K562 (cell line): ENCODE results near the gene CRELD2. TPM values are rescaled to one million over a fixed set of nuclear protein-coding genes. Genes with fewer than 3 reads are reported as not detected.

Experiments used
- BCLAF1 ChIP-seq, 2 experiments: fragments of 450-650 bp in 1 of 2; IDR thresholded peaks; 2 replicates each; pipeline ENCODE4 v1.6.1; 2011 to 2017; ENCODE audit warnings: low read depth in 2 of 2, antibody characterized with exemption in 1 of 2, borderline replicate concordance in 1 of 2, low read length in 1 of 2, mild to moderate bottlenecking in 1 of 2, mixed read lengths in 1 of 2; ENCODE audit not compliant: control insufficient read depth in 1 of 2
- CCNT2 ChIP-seq: IDR thresholded peaks from 2 replicates; pipeline ENCODE4 v1.6.1; 2011; ENCODE audit warnings: borderline replicate concordance, low read depth, mild to moderate bottlenecking, moderate library complexity, mixed read lengths, low read length; ENCODE audit not compliant: insufficient read length; ENCODE audit errors: extremely low read depth
- CHD4 ChIP-seq: fragments of 200-600 bp; sonication (generic); IDR thresholded peaks from 3 replicates; pipeline ENCODE4 v1.6.1; 2012; ENCODE audit warnings: low read depth, mild to moderate bottlenecking, mixed read lengths, low read length, inconsistent platforms; ENCODE audit not compliant: insufficient read depth, insufficient replicate concordance, poor library complexity, severe bottlenecking
- E4F1 ChIP-seq: fragments of 250-450 bp; sonication (Bioruptor Pico); IDR thresholded peaks from 2 replicates; pipeline ENCODE4 v1.5.0; 2021; ENCODE audit warnings: mild to moderate bottlenecking, borderline replicate concordance
- EP400 ChIP-seq: fragments of 450-650 bp; IDR thresholded peaks from 2 replicates; pipeline ENCODE4 v1.6.1; 2017; ENCODE audit warnings: antibody characterized with exemption, mild to moderate bottlenecking, moderate library complexity
- MEF2A ChIP-seq: IDR thresholded peaks from 2 replicates; pipeline ENCODE4 v1.6.1; 2011; ENCODE audit warnings: low read depth, mild to moderate bottlenecking, low read length, moderate library complexity; ENCODE audit not compliant: control insufficient read depth
- NFE2L1 ChIP-seq: fragments of 450-650 bp; IDR thresholded peaks from 2 replicates; pipeline ENCODE4 v1.6.1; 2016; ENCODE audit warnings: missing genetic modification characterization, low read depth, mild to moderate bottlenecking, missing compliant biosample characterization, moderate library complexity, borderline replicate concordance
- NFIC ChIP-seq: fragments of 450-650 bp; IDR thresholded peaks from 2 replicates; pipeline ENCODE4 v1.6.1; 2017; ENCODE audit warnings: mild to moderate bottlenecking, inconsistent platforms
- POLR2B ChIP-seq: fragments of 450-650 bp; IDR thresholded peaks from 2 replicates; pipeline ENCODE4 v1.6.1; 2018; ENCODE audit warnings: low read depth; ENCODE audit not compliant: partially characterized antibody
- SRF ChIP-seq, 2 experiments: fragments of 250-450, 450-650 bp in 1 of 2; sonication (Bioruptor Pico) in 1 of 2; sonication (generic) in 1 of 2; formaldehyde crosslinking; IDR thresholded peaks; 2 replicates each; pipeline versions ENCODE4 v1.5.0 to v1.5.1; 2020 to 2022; ENCODE audit warnings: mild to moderate bottlenecking in 1 of 2, missing genetic modification reagents in 1 of 2
- TFAP4 ChIP-seq: sonication (generic); formaldehyde crosslinking; IDR thresholded peaks from 2 replicates; pipeline ENCODE4 v1.8.0; 2022; ENCODE audit warnings: missing genetic modification reagents, mild to moderate bottlenecking, moderate library complexity, borderline replicate concordance
- ZBTB12 ChIP-seq: fragments of 250-450 bp; sonication (Bioruptor Pico); IDR thresholded peaks from 2 replicates; pipeline ENCODE4 v1.4.0; 2020
- ZHX1 ChIP-seq: fragments of 150-350 bp; conservative IDR thresholded peaks from 2 replicates; pipeline ENCODE4 v1.6.1; 2014; ENCODE audit warnings: low read length
- polyA plus RNA-seq, 8 experiments: library from polyadenylated mRNA; depleted of rRNA in 4 of 8; stranded (reverse) in 5 of 8; unstranded in 3 of 8; fragments of >200 nt; fragmentation: Nextera tagmentation in 2 of 8; fragmentation: Illumina TruSeq in 1 of 8; extraction: Ambion mirVana in 2 of 8; extraction: Trizol in 1 of 8; gene quantifications; 2 replicates each; pipeline versions ENCODE4 v1.2.1 to v1.2.3, GENCODE V29; 2011 to 2014; ENCODE audit warnings: inconsistent platforms in 1 of 8, missing spikeins in 1 of 8
- total RNA-seq, 7 experiments: library from RNA; depleted of rRNA in 6 of 7; stranded (reverse); fragments of >200 nt in 6 of 7; fragmentation: Illumina TruSeq in 2 of 7; extraction: Trizol in 2 of 7; gene quantifications; 2 replicates each; pipeline versions ENCODE4 v1.2.1 to v1.2.3, GENCODE V29; 2011 to 2021; ENCODE audit warnings: low replicate concordance in 1 of 7

CRELD2 gene
- total and polyA plus RNA-seq, 9 of the 15 experiments (the other 6 are each of a cell fraction or from before 2014, with no cell fraction given) = 0.96 to 25.3 (median 8.8) TPM

- TF ChIP-seq E4F1 (CRISPR knock-in tag) (no peak), EP400 (peak; percentile 91), BCLAF1 (IDR thresholded peaks at IDR 0.05; ENCODE audit: borderline replicate concordance in 1 of 2, control insufficient read depth in 1 of 2, low read depth in 2 of 2, low read length in 1 of 2) (no peak), MEF2A (no peak), SRF (CRISPR knock-in tag; IDR thresholded peaks at IDR 0.05) (no peak), ZBTB12 (peak; percentile 21; the same call in 1 of the 2 replicates), NFIC (no peak), POLR2B (peak; percentile 27), CHD4 (no peak), NFE2L1 (tag) (no peak), ZHX1 (no peak), TFAP4 (peak; percentile 58; the same call in 1 of the 2 replicates), CCNT2 (peak; percentile 65)
These were observed 41.9 kb downstream of the CRELD2 start, which contains the start of gene PIM3 (continued) for GRCh38 chr22:49960159-49961004.
